PFSK-1 (cell line): ENCODE data around the gene ATP5F1D.

Experiments
- FOXP2 ChIP-seq: optimal IDR thresholded peaks from 2 replicates; pipeline ENCODE3; 2011; ENCODE audit warnings: borderline replicate concordance, control low read depth, inconsistent platforms; ENCODE audit not compliant: insufficient read depth; ENCODE audit errors: extremely low read length, extremely low read depth
- POLR2AphosphoS5 ChIP-seq: IDR thresholded peaks from 2 replicates; pipeline ENCODE4 v1.6.1; 2012; ENCODE audit warnings: low read depth, mild to moderate bottlenecking, control low read depth, low read length, moderate library complexity
- REST ChIP-seq, 2 experiments: IDR thresholded peaks; 2 replicates each; pipeline versions ENCODE4 v1.6.1 to v1.8.0; 2011 to 2012; ENCODE audit warnings: low read depth in 2 of 2, low read length in 2 of 2, control low read depth in 1 of 2, inconsistent platforms in 1 of 2, mild to moderate bottlenecking in 1 of 2, moderate library complexity in 1 of 2; ENCODE audit not compliant: insufficient read depth in 1 of 2
- SIN3A ChIP-seq: IDR thresholded peaks from 2 replicates; pipeline ENCODE4 v1.6.1; 2012; ENCODE audit warnings: mild to moderate bottlenecking, low read length, moderate library complexity, borderline replicate concordance; ENCODE audit not compliant: insufficient read depth
- TAF1 ChIP-seq: IDR thresholded peaks from 2 replicates; pipeline ENCODE4 v1.6.1; 2012; ENCODE audit warnings: low read length, control low read depth, borderline replicate concordance; ENCODE audit not compliant: insufficient read depth

ATP5F1D gene

GRCh38 chr19:1288833-1289685, 47.5 kb downstream of the ATP5F1D start:
- TF ChIP-seq FOXP2 (no peak), SIN3A (no peak), TAF1 (no peak), REST (IDR thresholded peaks at IDR 0.05; ENCODE audit: insufficient read depth in 1 of 2, low read depth in 2 of 2, low read length in 2 of 2) (no peak), POLR2AphosphoS5 (no peak)

DNA sequence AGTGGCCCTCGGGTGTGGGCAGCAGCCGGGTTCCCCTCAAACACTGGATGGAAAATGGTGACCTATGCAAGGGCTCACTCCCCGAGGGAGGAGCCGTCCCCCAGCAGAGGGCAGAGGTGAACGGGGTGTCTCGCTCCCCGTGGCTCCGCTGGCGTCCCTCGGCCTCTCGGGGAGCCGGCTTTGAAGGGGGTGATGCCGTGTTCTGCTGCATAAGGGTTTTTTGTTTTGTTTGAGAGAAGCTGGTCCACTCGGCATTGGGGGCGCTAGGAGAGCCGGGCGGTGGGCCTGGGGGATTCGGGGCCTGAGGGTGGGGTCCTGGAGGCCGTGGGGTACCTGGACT, 48.1 kb downstream of the ATP5F1D start:
- TF ChIP-seq SIN3A (no peak), POLR2AphosphoS5 (no peak), REST (IDR thresholded peaks at IDR 0.05; ENCODE audit: insufficient read depth in 1 of 2, low read depth in 2 of 2, low read length in 2 of 2) (no peak), TAF1 (no peak), FOXP2 (no peak)

DNA sequence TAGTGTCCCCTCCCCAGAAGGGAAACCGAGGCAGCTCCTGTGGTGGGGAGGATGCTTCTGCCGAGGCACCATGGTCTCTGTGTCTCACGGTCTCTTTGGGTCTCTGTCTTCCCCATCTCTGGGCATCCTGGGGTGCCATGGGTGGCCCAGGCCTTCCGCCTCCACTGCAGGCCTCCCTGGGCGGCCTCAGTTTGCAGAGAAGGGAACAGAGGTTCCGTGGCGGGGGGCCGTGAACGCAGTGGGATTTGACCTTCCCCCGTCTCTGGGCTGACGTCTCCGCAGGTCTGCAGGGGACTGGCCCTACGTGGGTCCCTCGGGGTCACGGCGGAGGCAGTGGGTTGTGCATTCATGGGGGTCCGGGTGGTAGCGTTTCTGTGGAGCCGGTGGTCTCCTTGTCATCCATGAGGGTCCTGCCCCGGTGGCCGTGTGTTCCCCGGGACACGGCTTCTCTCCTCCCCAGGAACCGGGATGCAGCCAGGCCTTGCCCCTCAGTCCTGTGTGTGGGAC, 48.7 kb downstream of the ATP5F1D start:
- TF ChIP-seq REST (IDR thresholded peaks at IDR 0.05; ENCODE audit: insufficient read depth in 1 of 2, low read depth in 2 of 2, low read length in 2 of 2) (no peak), FOXP2 (no peak), TAF1 (no peak), SIN3A (no peak), POLR2AphosphoS5 (no peak)

GRCh38 chr19:1290703-1291651, 49.4 kb downstream of the ATP5F1D start:
- no peak for TF ChIP-seq FOXP2
- no peak for TF ChIP-seq POLR2AphosphoS5
- no peak for TF ChIP-seq TAF1
- TF ChIP-seq SIN3A = no peak
- TF ChIP-seq REST (IDR thresholded peaks at IDR 0.05; ENCODE audit: insufficient read depth in 1 of 2, low read depth in 2 of 2, low read length in 2 of 2) = no peak
